Ovary (tissue), 3 donors: ENCODE measurements around the gene SDHD.

Source experiments
- EP300 ChIP-seq: sonication (generic); formaldehyde crosslinking; IDR thresholded peaks from one replicate; pipeline ENCODE4 v1.6.1; 2017; ENCODE audit warnings: antibody characterized with exemption
- POLR2A ChIP-seq: fragments of 450-650 bp; IDR thresholded peaks from one replicate; pipeline ENCODE4 v1.6.1; 2017; ENCODE audit warnings: antibody characterized with exemption, mild to moderate bottlenecking, moderate library complexity
- TF ChIP-seq, protein P1 (sequence below), 3 donors: fragments of 450-650 bp in 2 of 3; fragments of 200-600 bp in 1 of 3; IDR thresholded peaks; one replicate each; pipeline versions ENCODE4 v1.5.1 to v1.8.0; 2016 to 2022; ENCODE audit warnings: antibody characterized with exemption in 3 of 3, mild to moderate bottlenecking in 1 of 3
- donor health status: DM: no; HTN: no; CAD: no.

DNA sequence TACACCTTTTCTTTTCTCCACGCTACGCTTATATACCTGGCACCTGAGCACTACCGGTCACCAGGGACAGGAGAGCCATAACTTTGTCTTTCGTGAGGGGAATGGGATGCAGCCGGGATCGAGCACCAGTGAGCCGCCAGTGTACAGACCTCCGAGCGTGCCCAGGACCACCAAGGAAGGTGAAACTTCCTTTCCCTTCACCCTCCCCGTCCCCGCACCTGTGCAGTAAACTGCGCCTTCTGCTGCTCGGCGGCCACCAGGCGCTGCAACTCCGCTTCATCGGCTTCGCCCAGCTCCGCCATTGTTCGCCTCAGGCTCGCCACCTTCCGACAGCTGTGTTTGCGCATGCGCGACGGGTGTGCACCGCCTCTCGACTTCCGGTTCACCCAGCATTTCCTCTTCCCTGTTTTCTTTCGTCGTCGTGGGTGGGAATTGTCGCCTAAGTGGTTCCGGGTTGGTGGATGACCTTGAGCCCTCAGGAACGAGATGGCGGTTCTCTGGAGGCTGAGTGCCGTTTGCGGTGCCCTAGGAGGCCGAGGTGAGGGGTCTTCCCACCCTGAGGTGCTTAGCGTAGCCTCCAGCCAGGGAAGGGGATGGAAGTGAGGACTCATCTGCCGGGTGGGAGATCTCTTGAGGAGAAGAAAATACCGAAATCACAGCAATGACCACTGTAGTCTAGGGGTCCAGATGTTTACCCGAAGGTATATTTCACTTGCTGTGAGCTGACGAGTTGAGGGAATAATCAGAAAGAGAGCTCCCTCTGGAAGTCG, at the start of gene SDHD, which contains the start of gene TIMM8B:
- TF ChIP-seq, protein P1, sequence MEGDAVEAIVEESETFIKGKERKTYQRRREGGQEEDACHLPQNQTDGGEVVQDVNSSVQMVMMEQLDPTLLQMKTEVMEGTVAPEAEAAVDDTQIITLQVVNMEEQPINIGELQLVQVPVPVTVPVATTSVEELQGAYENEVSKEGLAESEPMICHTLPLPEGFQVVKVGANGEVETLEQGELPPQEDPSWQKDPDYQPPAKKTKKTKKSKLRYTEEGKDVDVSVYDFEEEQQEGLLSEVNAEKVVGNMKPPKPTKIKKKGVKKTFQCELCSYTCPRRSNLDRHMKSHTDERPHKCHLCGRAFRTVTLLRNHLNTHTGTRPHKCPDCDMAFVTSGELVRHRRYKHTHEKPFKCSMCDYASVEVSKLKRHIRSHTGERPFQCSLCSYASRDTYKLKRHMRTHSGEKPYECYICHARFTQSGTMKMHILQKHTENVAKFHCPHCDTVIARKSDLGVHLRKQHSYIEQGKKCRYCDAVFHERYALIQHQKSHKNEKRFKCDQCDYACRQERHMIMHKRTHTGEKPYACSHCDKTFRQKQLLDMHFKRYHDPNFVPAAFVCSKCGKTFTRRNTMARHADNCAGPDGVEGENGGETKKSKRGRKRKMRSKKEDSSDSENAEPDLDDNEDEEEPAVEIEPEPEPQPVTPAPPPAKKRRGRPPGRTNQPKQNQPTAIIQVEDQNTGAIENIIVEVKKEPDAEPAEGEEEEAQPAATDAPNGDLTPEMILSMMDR (IDR thresholded peaks at IDR 0.05), result peak in 2 of 3 donors; percentile 32 to 37
- TF ChIP-seq POLR2A (peak; percentile 59), EP300 (no peak)
